GM12864 (cell line): ENCODE results near the gene IGSF9.

Source experiments
- DNase-seq: peaks from one replicate; pipeline ENCODE4 v3.0.0-alpha.2; 2011; ENCODE audit warnings: low read depth
- H3K4me3 ChIP-seq: 2 replicates; pipeline ENCODE4 v1.5.1; 2011; ENCODE audit warnings: mild to moderate bottlenecking, low read depth, low read length, control low read depth
- TF ChIP-seq, protein P1 (sequence below): IDR thresholded peaks from 2 replicates; pipeline ENCODE4 v1.5.1; 2011; ENCODE audit warnings: low read depth, mild to moderate bottlenecking, moderate library complexity, low read length, control low read depth, inconsistent platforms; ENCODE audit errors: missing control alignments

Gene IGSF9

GRCh38 chr1:159949123-159949522 is 3.7 kb upstream of the IGSF9 start:
- TF ChIP-seq, protein P1, sequence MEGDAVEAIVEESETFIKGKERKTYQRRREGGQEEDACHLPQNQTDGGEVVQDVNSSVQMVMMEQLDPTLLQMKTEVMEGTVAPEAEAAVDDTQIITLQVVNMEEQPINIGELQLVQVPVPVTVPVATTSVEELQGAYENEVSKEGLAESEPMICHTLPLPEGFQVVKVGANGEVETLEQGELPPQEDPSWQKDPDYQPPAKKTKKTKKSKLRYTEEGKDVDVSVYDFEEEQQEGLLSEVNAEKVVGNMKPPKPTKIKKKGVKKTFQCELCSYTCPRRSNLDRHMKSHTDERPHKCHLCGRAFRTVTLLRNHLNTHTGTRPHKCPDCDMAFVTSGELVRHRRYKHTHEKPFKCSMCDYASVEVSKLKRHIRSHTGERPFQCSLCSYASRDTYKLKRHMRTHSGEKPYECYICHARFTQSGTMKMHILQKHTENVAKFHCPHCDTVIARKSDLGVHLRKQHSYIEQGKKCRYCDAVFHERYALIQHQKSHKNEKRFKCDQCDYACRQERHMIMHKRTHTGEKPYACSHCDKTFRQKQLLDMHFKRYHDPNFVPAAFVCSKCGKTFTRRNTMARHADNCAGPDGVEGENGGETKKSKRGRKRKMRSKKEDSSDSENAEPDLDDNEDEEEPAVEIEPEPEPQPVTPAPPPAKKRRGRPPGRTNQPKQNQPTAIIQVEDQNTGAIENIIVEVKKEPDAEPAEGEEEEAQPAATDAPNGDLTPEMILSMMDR: no peak
- no peak for DNase-seq
- H3K4me3 ChIP-seq: no peak overlapping the region

DNA sequence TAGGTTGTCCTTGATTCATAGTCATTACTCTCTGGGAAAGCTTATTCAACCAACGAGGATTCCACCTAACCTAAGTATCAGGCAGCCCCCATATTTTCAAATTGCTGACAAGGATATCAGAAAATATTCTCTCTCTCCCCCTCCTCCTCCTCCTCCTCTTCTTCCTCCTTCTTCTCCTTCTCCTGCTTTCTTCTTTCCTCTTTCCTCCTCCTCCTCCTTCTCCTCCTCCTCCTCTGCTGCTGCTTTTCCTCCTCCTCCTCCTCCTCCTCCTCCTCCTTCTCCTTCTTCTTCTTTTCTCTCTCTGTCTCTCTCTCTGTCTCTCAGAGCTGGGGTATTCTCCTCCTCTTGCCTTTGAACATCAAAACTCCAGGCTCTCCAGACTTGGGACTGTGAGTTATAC is 2.5 kb upstream of the IGSF9 start:
- no peak overlapping the region for H3K4me3 ChIP-seq

GRCh38 chr1:159946242-159947187 is 1.1 kb upstream of the IGSF9 start:
- H3K4me3 ChIP-seq: no peak overlapping the region
- no peak for DNase-seq
- TF ChIP-seq, protein P1: no peak

More for the DNA sequence above, 2.5 kb upstream of the IGSF9 start:
- DNase-seq: no peak
- TF ChIP-seq, protein P1: no peak

DNA sequence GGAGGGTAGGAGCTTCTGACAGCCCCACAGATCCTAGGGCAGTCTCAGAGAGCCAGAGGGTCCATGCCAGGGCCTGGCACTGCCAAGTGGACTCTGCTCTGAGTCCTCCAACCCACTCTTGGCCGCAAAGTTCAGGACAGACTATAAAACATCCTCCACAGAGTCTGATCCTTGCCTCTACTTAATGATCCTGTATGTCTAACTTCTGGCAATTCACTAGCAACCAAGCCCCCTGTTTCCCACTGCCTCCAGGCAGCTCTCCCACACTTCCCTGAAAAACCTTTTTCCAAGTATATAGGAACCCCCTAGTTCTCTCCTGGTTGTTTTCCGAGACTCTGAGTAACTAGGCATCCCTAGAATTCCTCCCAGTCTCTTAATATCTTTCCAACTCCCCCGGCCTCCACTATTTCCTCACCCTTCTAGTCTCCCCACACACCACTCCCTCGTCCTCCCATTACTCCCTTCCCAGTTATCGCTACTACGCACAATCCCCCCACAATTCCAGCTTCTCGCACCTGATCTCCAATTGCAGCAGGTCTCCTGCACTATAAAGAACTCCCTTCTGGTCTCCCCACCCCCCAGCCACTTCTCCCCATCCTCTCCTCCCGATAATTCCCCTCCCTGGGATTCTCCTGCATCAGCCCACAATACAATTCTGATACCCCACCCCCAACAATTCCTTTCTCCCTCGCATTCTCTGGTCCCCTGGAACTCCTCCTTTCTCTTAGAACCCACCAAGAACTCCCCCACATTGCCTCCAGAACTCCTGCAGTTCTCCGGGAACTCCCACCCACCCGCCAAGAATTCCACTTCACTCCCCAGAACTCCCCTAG is 574 bp downstream of the IGSF9 start:
- no peak overlapping the region for H3K4me3 ChIP-seq
- DNase-seq: no peak
- TF ChIP-seq, protein P1: no peak

- TF ChIP-seq, protein P1: no peak
- DNase-seq: no peak
- H3K4me3 ChIP-seq: no peak overlapping the region
Measured at GRCh38 chr1:159943908-159944622, 1.3 kb downstream of the IGSF9 start.

DNA sequence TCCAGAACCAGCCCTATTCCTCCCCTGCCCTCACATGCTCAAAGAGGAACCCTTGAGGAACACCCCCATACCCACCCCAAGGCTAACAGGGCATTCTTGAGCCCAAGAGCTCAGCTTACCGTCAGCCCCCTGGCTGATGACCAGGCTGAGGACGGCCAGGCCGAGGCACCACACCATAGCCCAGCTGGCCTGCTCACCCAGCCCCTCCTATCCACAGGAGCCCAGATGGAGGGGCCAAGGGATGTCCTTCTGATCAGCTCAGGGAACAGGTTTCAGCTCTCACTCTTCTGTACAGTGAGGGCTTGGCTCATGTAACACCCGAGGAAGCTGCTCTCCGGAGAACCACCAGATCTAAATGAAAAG is 2.2 kb downstream of the IGSF9 start:
- H3K4me3 ChIP-seq: no peak overlapping the region
- TF ChIP-seq, protein P1: no peak
- no peak for DNase-seq
